Measurements from ENCODE around the gene EFHC1. TPM values are rescaled to one million over a fixed set of nuclear protein-coding genes. Genes with fewer than 3 reads are reported as not detected.

Gene EFHC1
- total RNA-seq, 2 experiments from 2014 or later, result 20.7 to 24.8 TPM

- H3K9me3 ChIP-seq (ENCODE audit: low read length), result no peaks in the 10 kb centered on the region
- no peak for DNase-seq (ENCODE audit: low spot score)
- H3K9me2 ChIP-seq (ENCODE audit: insufficient read depth, low read length), result no peaks in the 10 kb centered on the region
- no peak overlapping the region for H2AFZ ChIP-seq (ENCODE audit: low read length)
- no peak overlapping the region for H3K4me3 ChIP-seq (ENCODE audit: low read depth, low read length, poor library complexity, severe bottlenecking)
- CTCF ChIA-PET (ENCODE audit: unreplicated experiment), result no interaction called here
- intact Hi-C loops (cut with micrococcal nuclease; ENCODE audit: unreplicated experiment), result loop anchor here (10.0 kb wide), 1 partner anchor 329 kb away; no protein-coding TSS in a partner anchor
- TF ChIP-seq EZH2phosphoT487 (IDR thresholded peaks at IDR 0.05; ENCODE audit: borderline replicate concordance, low read depth, low read length) (no peak), CTCF (conservative IDR thresholded peaks at IDR 0.05; ENCODE audit: low read length) (no peak)
- no peak overlapping the region for H3K4me2 ChIP-seq (ENCODE audit: low read length)
- peaks cover 25% of the 10 kb centered on the region for H3K4me1 ChIP-seq (ENCODE audit: insufficient read depth, low read length, poor library complexity, severe bottlenecking)
- no peaks in the 10 kb centered on the region for H3K36me3 ChIP-seq (ENCODE audit: insufficient read depth, low read length)
- no peak overlapping the region for H3K27ac ChIP-seq (ENCODE audit: low read depth, low read length, poor library complexity, severe bottlenecking)
- no peaks in the 10 kb centered on the region for H4K20me1 ChIP-seq (ENCODE audit: insufficient read depth, low read length)
- POLR2A ChIA-PET, result no interaction called here
- BruUV-seq (replicated peaks), result no TSS peak
- no peaks in the 10 kb centered on the region for H3K79me2 ChIP-seq (ENCODE audit: insufficient read depth, low read depth, low read length)
These were observed 26.4 kb upstream of the EFHC1 start for GRCh38 chr6:52393780-52394179.

- H3K36me3 ChIP-seq (ENCODE audit: insufficient read depth, low read length), result no peaks in the 10 kb centered on the region
- POLR2A ChIA-PET, result no interaction called here
- intact Hi-C loops (cut with micrococcal nuclease; ENCODE audit: unreplicated experiment), result loop anchor here (10.0 kb wide), 1 partner anchor 329 kb away; no protein-coding TSS in a partner anchor
- no peaks in the 10 kb centered on the region for H4K20me1 ChIP-seq (ENCODE audit: insufficient read depth, low read length)
- BruUV-seq (replicated peaks), result no TSS peak
- no peak overlapping the region for H3K27ac ChIP-seq (ENCODE audit: low read depth, low read length, poor library complexity, severe bottlenecking)
- no peak for DNase-seq (ENCODE audit: low spot score)
- H3K4me2 ChIP-seq (ENCODE audit: low read length), result no peak overlapping the region
- H3K4me3 ChIP-seq (ENCODE audit: low read depth, low read length, poor library complexity, severe bottlenecking), result no peak overlapping the region
- H3K4me1 ChIP-seq (ENCODE audit: insufficient read depth, low read length, poor library complexity, severe bottlenecking), result peaks cover 25% of the 10 kb centered on the region
- H3K9me2 ChIP-seq (ENCODE audit: insufficient read depth, low read length), result no peaks in the 10 kb centered on the region
- H2AFZ ChIP-seq (ENCODE audit: low read length), result no peak overlapping the region
- H3K9me3 ChIP-seq (ENCODE audit: low read length), result no peaks in the 10 kb centered on the region
- CTCF ChIA-PET (ENCODE audit: unreplicated experiment), result no interaction called here
- TF ChIP-seq CTCF (conservative IDR thresholded peaks at IDR 0.05; ENCODE audit: low read length), result no peak
- no peak for TF ChIP-seq EZH2phosphoT487 (IDR thresholded peaks at IDR 0.05; ENCODE audit: borderline replicate concordance, low read depth, low read length)
- H3K79me2 ChIP-seq (ENCODE audit: insufficient read depth, low read depth, low read length), result no peaks in the 10 kb centered on the region
These were observed 25.9 kb upstream of the EFHC1 start for GRCh38 chr6:52394251-52394666.

- Histone ChIP-seq H3K9me2 (ENCODE audit: insufficient read depth, low read length) (no peaks in the 10 kb centered on the region), H3K36me3 (ENCODE audit: insufficient read depth, low read length) (no peaks in the 10 kb centered on the region), H3K4me3 (ENCODE audit: low read depth, low read length, poor library complexity, severe bottlenecking) (no peak overlapping the region), H4K20me1 (ENCODE audit: insufficient read depth, low read length) (no peaks in the 10 kb centered on the region), H3K27ac (ENCODE audit: low read depth, low read length, poor library complexity, severe bottlenecking) (no peak overlapping the region), H3K4me1 (ENCODE audit: insufficient read depth, low read length, poor library complexity, severe bottlenecking) (peaks cover 12% of the 10 kb centered on the region), H3K9me3 (ENCODE audit: low read length) (no peaks in the 10 kb centered on the region), H2AFZ (ENCODE audit: low read length) (no peak overlapping the region), H3K4me2 (ENCODE audit: low read length) (no peak overlapping the region), H3K79me2 (ENCODE audit: insufficient read depth, low read depth, low read length) (no peaks in the 10 kb centered on the region)
- intact Hi-C loops (cut with micrococcal nuclease; ENCODE audit: unreplicated experiment), result loop anchor here (5.0 to 10.0 kb wide), 2 partner anchors 89 to 331 kb away; no protein-coding TSS in a partner anchor
- DNase-seq (ENCODE audit: low spot score), result no peak
- POLR2A ChIA-PET, result interaction anchor here (1.0 to 7.9 kb wide), 2 partner anchors 111 to 136 kb away, joined by 3 to 56 read pairs; partner anchors contain the start of gene MCM3
- no peak for TF ChIP-seq CTCF (conservative IDR thresholded peaks at IDR 0.05; ENCODE audit: low read length)
- TF ChIP-seq EZH2phosphoT487 (IDR thresholded peaks at IDR 0.05; ENCODE audit: borderline replicate concordance, low read depth, low read length), result no peak
- BruUV-seq (replicated peaks), result no TSS peak
- CTCF ChIA-PET (ENCODE audit: unreplicated experiment), result no interaction called here
These were observed 24.2 kb upstream of the EFHC1 start for GRCh38 chr6:52395969-52396368.
